ENCODE results near the gene VRTN. TPM values are rescaled to one million over a fixed set of nuclear protein-coding genes. Genes with fewer than 3 reads are reported as not detected.

Gene VRTN
- polyA plus RNA-seq, 1 donor from 2014 or later = not detected

GRCh38 chr14:74348735-74349463 is 628 bp downstream of the VRTN start:
- no peaks in the 10 kb centered on the region for H3K27me3 ChIP-seq (ENCODE audit: insufficient read depth, low read depth, low read length)
- no peak overlapping the region for H2AFZ ChIP-seq (ENCODE audit: low read depth, low read length)
- H3K79me2 ChIP-seq (replicated peaks; ENCODE audit: insufficient read depth, low read length) = no peaks in the 10 kb centered on the region
- H3K4me3 ChIP-seq (ENCODE audit: low read length) = no peak overlapping the region
- no peak overlapping the region for H3K9ac ChIP-seq (ENCODE audit: low read length)
- no peak overlapping the region for H3K4me2 ChIP-seq (ENCODE audit: low read length)
- no peaks in the 10 kb centered on the region for H3K36me3 ChIP-seq (ENCODE audit: insufficient read depth, low read length)
- no peaks in the 10 kb centered on the region for H4K20me1 ChIP-seq (ENCODE audit: insufficient read depth)
- H3K9me2 ChIP-seq (ENCODE audit: insufficient read depth, low read length) = no peaks in the 10 kb centered on the region
- no peak overlapping the region for H3K27ac ChIP-seq (ENCODE audit: low read length)
- no peaks in the 10 kb centered on the region for H3F3A ChIP-seq (ENCODE audit: insufficient read depth, low read length, poor library complexity, severe bottlenecking)
- no peaks in the 10 kb centered on the region for H3K9me3 ChIP-seq (ENCODE audit: low read length)
- TF ChIP-seq RAD21 (conservative IDR thresholded peaks at IDR 0.05) = no peak

- H3K27ac ChIP-seq (ENCODE audit: low read length) = no peak overlapping the region
- H3F3A ChIP-seq (ENCODE audit: insufficient read depth, low read length, poor library complexity, severe bottlenecking) = no peaks in the 10 kb centered on the region
- no peak for TF ChIP-seq POLR2AphosphoS5 (IDR thresholded peaks at IDR 0.05)
- no peak for TF ChIP-seq TAF1 (IDR thresholded peaks at IDR 0.05; ENCODE audit: low read depth)
- TF ChIP-seq RAD21 (conservative IDR thresholded peaks at IDR 0.05) = no peak
- no peak for TF ChIP-seq REST (IDR thresholded peaks at IDR 0.05; ENCODE audit: borderline replicate concordance)
- TF ChIP-seq EP300 (conservative IDR thresholded peaks at IDR 0.05; ENCODE audit: poor library complexity, severe bottlenecking) = no peak
- no peak for TF ChIP-seq SMC3 (conservative IDR thresholded peaks at IDR 0.05; ENCODE audit: poor library complexity)
- TF ChIP-seq MXI1 (conservative IDR thresholded peaks at IDR 0.05; ENCODE audit: poor library complexity, severe bottlenecking) = no peak
- TF ChIP-seq CTCF (IDR thresholded peaks at IDR 0.05; ENCODE audit: poor library complexity, severe bottlenecking) = no peak
- no peaks in the 10 kb centered on the region for H3K79me2 ChIP-seq (replicated peaks; ENCODE audit: insufficient read depth, low read length)
- H3K27me3 ChIP-seq (ENCODE audit: insufficient read depth, low read depth, low read length) = no peaks in the 10 kb centered on the region
- H3K9me2 ChIP-seq (ENCODE audit: insufficient read depth, low read length) = no peaks in the 10 kb centered on the region
- H4K20me1 ChIP-seq (ENCODE audit: insufficient read depth) = no peaks in the 10 kb centered on the region
- H2AFZ ChIP-seq (ENCODE audit: low read depth, low read length) = no peak overlapping the region
- no peak overlapping the region for H3K4me3 ChIP-seq (ENCODE audit: low read length)
- H3K36me3 ChIP-seq (ENCODE audit: insufficient read depth, low read length) = no peaks in the 10 kb centered on the region
- H3K4me2 ChIP-seq (ENCODE audit: low read length) = no peak overlapping the region
- no peak overlapping the region for H3K9ac ChIP-seq (ENCODE audit: low read length)
- no peaks in the 10 kb centered on the region for H3K9me3 ChIP-seq (ENCODE audit: low read length)
Measured at GRCh38 chr14:74349757-74350156, 1.5 kb downstream of the VRTN start.
